Measurements from ENCODE around the gene KAZN. TPM values are rescaled to one million over a fixed set of nuclear protein-coding genes. Genes with fewer than 3 reads are reported as not detected.

Gene KAZN
- total and polyA plus RNA-seq, 8 donors: 1.2 to 50.7 (median 6.8) TPM

DNA sequence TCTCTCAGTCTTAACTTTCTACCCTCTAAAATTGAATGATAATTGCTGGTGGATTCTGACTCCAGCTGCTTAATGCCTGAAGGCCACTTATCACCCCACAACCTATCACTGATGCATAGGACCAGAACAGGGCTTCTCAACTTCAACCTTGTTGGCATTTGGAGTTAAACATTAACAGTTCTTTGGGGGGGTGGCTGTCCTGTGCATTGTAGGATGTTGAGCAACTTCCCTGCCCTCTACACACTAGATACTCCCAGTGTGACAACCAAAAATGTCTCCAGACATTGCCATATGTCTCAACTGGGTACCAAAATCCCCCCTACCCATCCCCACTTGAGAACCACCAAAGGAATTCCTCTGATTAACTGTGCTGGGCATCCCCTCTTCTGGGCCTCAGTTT is 279.6 kb downstream of the KAZN start:
- Histone ChIP-seq H3K4me3 (no peak overlapping the region), H3K9me3 (no peaks in the 10 kb centered on the region), H3K4me1 (peaks cover 16 to 32% (median 24%) of the 10 kb centered on the region in 4 donors), H3K27me3 (no peaks in the 10 kb centered on the region), H3K27ac (no peak overlapping the region), H3K36me3 (no peaks in the 10 kb centered on the region)
- intact Hi-C loops (cut with DNase I; ENCODE audit: low total_unique reads): no loop called here
- DNase-seq: no peak
- no peak for TF ChIP-seq POLR2A (IDR thresholded peaks at IDR 0.05)
- TF ChIP-seq EP300 (IDR thresholded peaks at IDR 0.05): no peak
- TF ChIP-seq, protein P1, sequence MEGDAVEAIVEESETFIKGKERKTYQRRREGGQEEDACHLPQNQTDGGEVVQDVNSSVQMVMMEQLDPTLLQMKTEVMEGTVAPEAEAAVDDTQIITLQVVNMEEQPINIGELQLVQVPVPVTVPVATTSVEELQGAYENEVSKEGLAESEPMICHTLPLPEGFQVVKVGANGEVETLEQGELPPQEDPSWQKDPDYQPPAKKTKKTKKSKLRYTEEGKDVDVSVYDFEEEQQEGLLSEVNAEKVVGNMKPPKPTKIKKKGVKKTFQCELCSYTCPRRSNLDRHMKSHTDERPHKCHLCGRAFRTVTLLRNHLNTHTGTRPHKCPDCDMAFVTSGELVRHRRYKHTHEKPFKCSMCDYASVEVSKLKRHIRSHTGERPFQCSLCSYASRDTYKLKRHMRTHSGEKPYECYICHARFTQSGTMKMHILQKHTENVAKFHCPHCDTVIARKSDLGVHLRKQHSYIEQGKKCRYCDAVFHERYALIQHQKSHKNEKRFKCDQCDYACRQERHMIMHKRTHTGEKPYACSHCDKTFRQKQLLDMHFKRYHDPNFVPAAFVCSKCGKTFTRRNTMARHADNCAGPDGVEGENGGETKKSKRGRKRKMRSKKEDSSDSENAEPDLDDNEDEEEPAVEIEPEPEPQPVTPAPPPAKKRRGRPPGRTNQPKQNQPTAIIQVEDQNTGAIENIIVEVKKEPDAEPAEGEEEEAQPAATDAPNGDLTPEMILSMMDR (IDR thresholded peaks at IDR 0.05): no peak
- TF ChIP-seq POLR2AphosphoS5 (IDR thresholded peaks at IDR 0.05): no peak

DNA sequence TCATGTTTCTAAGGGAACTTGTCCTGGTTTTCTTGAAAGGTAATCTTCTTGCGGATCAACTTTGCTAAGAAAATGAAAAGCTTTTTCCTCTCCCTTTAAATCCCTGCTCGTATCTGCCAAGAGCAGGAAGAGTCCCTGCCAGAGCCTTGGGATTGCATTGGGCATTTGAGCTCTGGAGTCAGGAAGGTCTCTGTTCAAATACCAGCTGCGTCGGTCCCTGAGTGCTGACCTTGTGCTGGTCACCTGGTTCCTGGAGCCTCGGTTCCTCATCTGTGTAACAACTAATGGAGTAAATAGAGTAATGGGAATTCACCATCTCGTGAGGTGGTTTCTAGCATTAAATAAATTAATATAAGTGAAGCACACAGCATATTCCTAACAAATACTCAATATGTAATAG is 280.5 kb downstream of the KAZN start:
- intact Hi-C loops (cut with DNase I; ENCODE audit: low total_unique reads): no loop called here
- no peaks in the 10 kb centered on the region for H3K9me3 ChIP-seq
- H3K36me3 ChIP-seq: no peaks in the 10 kb centered on the region
- no peak overlapping the region for H3K27ac ChIP-seq
- TF ChIP-seq EP300 (IDR thresholded peaks at IDR 0.05) (no peak), POLR2A (IDR thresholded peaks at IDR 0.05) (no peak), POLR2AphosphoS5 (IDR thresholded peaks at IDR 0.05) (no peak)
- TF ChIP-seq, protein P1 (IDR thresholded peaks at IDR 0.05): no peak
- no peak overlapping the region for H3K4me3 ChIP-seq
- no peak for DNase-seq
- no peaks in the 10 kb centered on the region for H3K27me3 ChIP-seq
- peaks cover 16 to 32% (median 24%) of the 10 kb centered on the region in 4 donors for H3K4me1 ChIP-seq
- 75 to 93% (median 88%) methylated on average over 6 of the region's 6 CpGs for WGBS, 5 donors

DNA sequence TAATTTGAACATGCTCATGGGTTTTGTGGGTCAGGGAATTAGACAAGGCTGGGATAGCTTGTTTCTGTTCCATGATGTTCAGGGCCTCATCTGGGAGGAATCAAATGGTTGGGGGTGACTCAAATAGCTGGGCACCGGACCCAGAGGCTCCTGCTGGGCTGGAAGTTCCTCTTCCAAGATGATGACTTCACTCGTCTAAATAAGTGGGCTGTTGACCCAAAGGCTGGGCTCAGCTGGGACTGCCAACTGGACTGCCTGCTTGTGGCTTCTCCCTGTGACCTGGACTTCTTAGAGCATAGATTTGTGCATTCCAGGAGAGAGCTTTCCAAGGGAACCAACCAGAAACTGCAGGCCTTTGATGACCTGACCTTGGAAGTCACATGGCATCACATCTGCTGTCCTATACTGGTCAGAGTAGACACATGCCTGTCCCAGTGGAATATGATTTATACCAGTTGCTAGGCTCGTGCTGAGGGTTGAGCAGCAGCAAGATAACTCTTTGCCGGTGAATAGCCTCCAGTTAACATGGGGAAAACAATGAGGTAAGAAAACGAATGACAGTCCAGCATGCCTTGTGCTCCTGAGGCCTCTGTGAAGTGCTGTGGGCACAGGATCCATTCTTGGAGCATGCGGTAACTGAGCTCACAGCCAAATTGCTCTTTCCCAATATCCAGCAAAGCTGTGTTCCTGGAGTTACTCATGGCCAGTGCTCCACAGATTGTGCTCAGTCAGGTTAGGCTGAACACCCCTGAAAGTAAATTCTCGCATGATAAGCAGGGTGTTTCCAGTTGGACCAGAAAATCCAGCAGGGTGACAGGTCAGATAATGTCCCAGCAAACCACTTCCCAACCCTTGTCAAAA is 282.2 kb downstream of the KAZN start:
- TF ChIP-seq POLR2A (IDR thresholded peaks at IDR 0.05) (no peak), POLR2AphosphoS5 (IDR thresholded peaks at IDR 0.05) (peak in 2 of 3 donors; percentile 59 to 66), EP300 (IDR thresholded peaks at IDR 0.05) (no peak)
- TF ChIP-seq, protein P1 (IDR thresholded peaks at IDR 0.05): no peak
- Histone ChIP-seq H3K27ac (peak overlapping the region; percentile 41 to 70 (median 59)), H3K27me3 (no peaks in the 10 kb centered on the region), H3K36me3 (no peaks in the 10 kb centered on the region), H3K4me1 (peaks cover 16 to 29% (median 22%) of the 10 kb centered on the region in 4 donors), H3K9me3 (no peaks in the 10 kb centered on the region), H3K4me3 (no peak overlapping the region)
- 46 to 60% (median 53%) methylated on average over 7 of the region's 7 CpGs for WGBS, 5 donors
- intact Hi-C loops (cut with DNase I; ENCODE audit: low total_unique reads): no loop called here
- peak; percentile 30 to 57 for DNase-seq

DNA sequence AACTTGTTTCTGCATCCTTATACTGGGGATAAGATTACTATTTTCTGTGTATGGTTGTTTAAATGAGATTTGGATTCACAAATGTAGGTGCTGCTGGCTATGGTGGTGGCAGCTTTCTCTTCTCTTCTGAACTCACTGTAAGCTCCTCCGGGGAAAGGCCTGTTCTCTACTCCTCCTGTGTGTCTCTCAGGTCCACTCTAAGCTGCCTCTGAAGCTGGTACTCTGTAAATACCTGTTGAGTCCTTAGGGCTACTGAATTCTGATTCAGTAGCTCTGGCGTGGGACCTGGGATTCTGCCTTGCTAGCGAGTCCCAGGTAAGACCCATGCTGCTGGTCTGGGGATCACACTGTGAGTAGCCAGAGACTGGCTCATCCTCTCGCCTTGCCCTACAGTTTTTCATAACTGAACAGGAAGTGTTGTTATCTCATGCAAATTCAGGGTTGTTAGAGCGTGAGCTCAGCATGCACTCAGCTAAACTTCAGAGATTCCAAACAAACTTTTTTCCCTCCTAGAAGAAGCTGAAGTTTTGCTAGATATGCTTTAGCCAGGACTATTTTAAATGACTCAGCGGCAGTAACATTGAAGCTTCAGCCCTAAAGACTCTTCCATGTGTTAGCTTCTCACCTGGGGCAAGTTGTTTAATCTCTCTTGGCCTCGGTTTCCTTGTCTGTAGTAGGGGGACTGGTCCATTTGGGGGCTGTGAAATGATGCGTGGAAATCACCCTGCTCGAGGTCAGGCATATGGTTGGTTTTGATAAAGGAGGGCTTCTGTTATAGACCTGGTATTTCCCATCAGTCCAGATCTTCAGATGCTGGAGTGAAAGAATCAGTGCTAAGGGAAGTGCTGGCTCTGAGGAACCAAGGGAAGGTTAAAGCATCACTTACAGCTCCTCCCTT is 283.5 kb downstream of the KAZN start:
- no peak overlapping the region for H3K4me3 ChIP-seq
- peaks cover 15 to 21% (median 18%) of the 10 kb centered on the region in 4 donors for H3K4me1 ChIP-seq
- H3K36me3 ChIP-seq: no peaks in the 10 kb centered on the region
- no peaks in the 10 kb centered on the region for H3K27me3 ChIP-seq
- WGBS, 5 donors: 62 to 73% (median 65%) methylated on average over 7 to 9 of the region's 9 CpGs
- H3K27ac ChIP-seq: peak overlapping the region in 4 of 5 donors; percentile 58 to 70 (median 64)
- TF ChIP-seq POLR2AphosphoS5 (IDR thresholded peaks at IDR 0.05) (peak in 2 of 3 donors; percentile 53 to 54), POLR2A (IDR thresholded peaks at IDR 0.05) (no peak)
- no peaks in the 10 kb centered on the region for H3K9me3 ChIP-seq
- DNase-seq: peak; percentile 20 to 34
- intact Hi-C loops (cut with DNase I; ENCODE audit: low total_unique reads): no loop called here
